ENCODE data around the gene CERKL. TPM values are rescaled to one million over a fixed set of nuclear protein-coding genes. Genes with fewer than 3 reads are reported as not detected.
A peak's percentile ranks its signal among the peaks of the same experiment; 100 is the strongest.

CERKL gene
- total RNA-seq, 1 donor from 2014 or later, result not detected

DNA sequence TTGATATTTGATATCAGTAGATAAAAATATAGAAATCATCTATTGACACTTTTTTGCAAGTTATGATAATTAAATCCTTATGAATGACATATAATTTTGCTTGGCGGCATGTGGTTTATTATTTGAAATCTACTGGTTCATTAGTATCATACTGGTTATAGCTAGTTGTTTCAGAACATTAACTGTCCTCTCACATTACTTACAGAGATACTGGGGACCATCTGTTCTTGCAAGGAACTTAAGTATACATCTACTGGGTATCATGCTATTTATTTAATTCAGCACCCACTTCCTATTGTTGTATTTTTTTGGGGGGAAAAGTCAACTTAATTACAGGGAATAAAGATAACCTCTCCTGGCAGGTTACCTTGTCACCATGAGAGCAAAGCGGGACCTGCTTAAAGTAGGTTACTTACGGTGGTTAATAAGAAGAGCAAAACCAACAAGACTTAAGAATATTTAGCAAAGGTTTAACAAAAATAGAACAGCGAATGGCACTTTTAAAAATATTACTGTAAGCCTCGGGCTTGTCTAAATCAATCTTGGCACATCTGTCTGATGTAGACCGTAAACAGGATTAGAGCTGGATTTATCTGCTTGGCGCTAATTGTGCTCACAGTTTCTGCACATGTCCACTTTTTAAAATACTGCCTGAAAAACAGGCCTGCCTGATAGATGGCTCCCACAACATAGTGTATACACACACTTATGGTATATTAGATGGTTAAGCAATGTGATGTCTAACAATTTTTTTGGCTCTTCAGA lies 41.8 kb downstream of the CERKL start:
- Mint-ChIP-seq H3K4me3 (no peak overlapping the region), H3K9me3 (no peaks in the 10 kb centered on the region)
- H3K4me1 ChIP-seq, result no peaks in the 10 kb centered on the region

GRCh38 chr2:181613241-181613640 lies 43.7 kb downstream of the CERKL start:
- Mint-ChIP-seq H3K4me1 (no peaks in the 10 kb centered on the region), H3K27me3 (ENCODE audit: insufficient read depth, low read depth) (no peaks in the 10 kb centered on the region), H3K4me3 (no peak overlapping the region), H3K27ac (no peak overlapping the region), H3K9me3 (no peaks in the 10 kb centered on the region), H3K36me3 (no peaks in the 10 kb centered on the region)
- DNase-seq (ENCODE audit: low spot score), result no peak
- H3K36me3 ChIP-seq, result no peaks in the 10 kb centered on the region
- H3K9me3 ChIP-seq (ENCODE audit: low read depth), result no peaks in the 10 kb centered on the region
- no peaks in the 10 kb centered on the region for H3K79me2 ChIP-seq (ENCODE audit: low read depth)
- H3K4me1 ChIP-seq, result no peaks in the 10 kb centered on the region
- no peak overlapping the region for H3K4me2 ChIP-seq
- TF ChIP-seq EZH2phosphoT487 (IDR thresholded peaks at IDR 0.05) (no peak), EZH2 (IDR thresholded peaks at IDR 0.05) (no peak)
- TF ChIP-seq, protein P1, sequence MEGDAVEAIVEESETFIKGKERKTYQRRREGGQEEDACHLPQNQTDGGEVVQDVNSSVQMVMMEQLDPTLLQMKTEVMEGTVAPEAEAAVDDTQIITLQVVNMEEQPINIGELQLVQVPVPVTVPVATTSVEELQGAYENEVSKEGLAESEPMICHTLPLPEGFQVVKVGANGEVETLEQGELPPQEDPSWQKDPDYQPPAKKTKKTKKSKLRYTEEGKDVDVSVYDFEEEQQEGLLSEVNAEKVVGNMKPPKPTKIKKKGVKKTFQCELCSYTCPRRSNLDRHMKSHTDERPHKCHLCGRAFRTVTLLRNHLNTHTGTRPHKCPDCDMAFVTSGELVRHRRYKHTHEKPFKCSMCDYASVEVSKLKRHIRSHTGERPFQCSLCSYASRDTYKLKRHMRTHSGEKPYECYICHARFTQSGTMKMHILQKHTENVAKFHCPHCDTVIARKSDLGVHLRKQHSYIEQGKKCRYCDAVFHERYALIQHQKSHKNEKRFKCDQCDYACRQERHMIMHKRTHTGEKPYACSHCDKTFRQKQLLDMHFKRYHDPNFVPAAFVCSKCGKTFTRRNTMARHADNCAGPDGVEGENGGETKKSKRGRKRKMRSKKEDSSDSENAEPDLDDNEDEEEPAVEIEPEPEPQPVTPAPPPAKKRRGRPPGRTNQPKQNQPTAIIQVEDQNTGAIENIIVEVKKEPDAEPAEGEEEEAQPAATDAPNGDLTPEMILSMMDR (IDR thresholded peaks at IDR 0.05), result no peak
- H3K27me3 ChIP-seq, result no peaks in the 10 kb centered on the region
- H4K20me1 ChIP-seq (ENCODE audit: low read depth), result no peaks in the 10 kb centered on the region
- H2AFZ ChIP-seq (replicated peaks), result peak overlapping the region; percentile 15
- H3F3A ChIP-seq (ENCODE audit: low read depth), result no peaks in the 10 kb centered on the region
- H3K27ac ChIP-seq, result no peak overlapping the region
- no peak overlapping the region for H3K9ac ChIP-seq
- H3K4me3 ChIP-seq, result no peak overlapping the region

More for the DNA sequence above, 41.8 kb downstream of the CERKL start:
- Histone ChIP-seq H3K27ac (no peak overlapping the region), H3K36me3 (no peaks in the 10 kb centered on the region), H3F3A (ENCODE audit: low read depth) (no peaks in the 10 kb centered on the region), H2AFZ (replicated peaks) (no peak overlapping the region), H3K4me3 (no peak overlapping the region), H3K9ac (no peak overlapping the region), H3K79me2 (ENCODE audit: low read depth) (no peaks in the 10 kb centered on the region), H3K4me2 (no peak overlapping the region), H3K9me3 (ENCODE audit: low read depth) (no peaks in the 10 kb centered on the region), H4K20me1 (ENCODE audit: low read depth) (no peaks in the 10 kb centered on the region), H3K27me3 (no peaks in the 10 kb centered on the region)
- H3K36me3 Mint-ChIP-seq, result no peaks in the 10 kb centered on the region
- DNase-seq (ENCODE audit: low spot score), result no peak
- no peaks in the 10 kb centered on the region for H3K4me1 Mint-ChIP-seq
- H3K27ac Mint-ChIP-seq, result no peak overlapping the region
- TF ChIP-seq, protein P1 (IDR thresholded peaks at IDR 0.05), result no peak
- no peak for TF ChIP-seq EZH2phosphoT487 (IDR thresholded peaks at IDR 0.05)
- TF ChIP-seq EZH2 (IDR thresholded peaks at IDR 0.05), result no peak
- no peaks in the 10 kb centered on the region for H3K27me3 Mint-ChIP-seq (ENCODE audit: insufficient read depth, low read depth)

DNA sequence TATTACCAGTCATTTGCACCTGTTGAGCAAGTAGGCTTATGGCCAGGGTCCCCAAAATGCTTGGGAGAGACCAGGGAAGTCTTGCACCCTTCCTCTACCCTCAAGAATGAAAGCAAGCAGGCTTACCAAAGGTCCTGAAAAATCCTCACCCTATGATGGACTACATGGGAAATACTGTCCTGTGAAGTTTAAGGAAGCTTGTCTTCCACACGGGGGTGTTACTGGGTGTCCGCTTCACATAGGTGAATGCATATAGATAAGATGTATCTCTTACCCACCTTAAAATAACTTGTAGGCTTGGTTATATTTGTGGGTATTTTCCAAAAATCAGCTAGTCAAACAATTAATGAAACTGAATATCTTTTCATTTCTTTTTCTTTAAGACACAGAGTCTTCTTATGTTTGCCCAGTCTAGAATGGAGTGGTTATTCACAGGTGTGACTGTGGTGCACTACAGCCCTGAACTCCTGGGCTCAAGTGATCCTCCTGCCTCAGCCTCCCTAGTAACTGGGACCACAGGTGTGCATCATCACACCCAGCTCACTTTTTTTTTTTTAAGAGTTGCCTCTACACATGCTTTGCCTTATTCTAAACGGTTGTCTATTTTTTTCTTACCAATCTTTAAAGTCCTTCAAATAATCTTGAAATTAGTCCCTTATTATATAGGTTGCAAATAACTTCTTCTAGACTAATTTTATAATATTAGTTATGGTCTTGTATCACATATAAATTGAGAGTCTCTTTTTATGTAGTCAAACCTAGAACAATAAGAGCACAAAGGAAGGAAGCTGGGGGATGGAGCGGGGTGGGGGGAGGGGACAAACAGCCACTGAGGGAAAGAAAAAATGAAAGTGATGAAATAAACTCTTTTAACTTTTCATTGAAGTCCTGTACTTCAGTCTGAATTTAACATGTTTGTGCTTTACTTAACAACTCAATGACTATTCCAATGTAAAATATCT lies 49.0 kb downstream of the CERKL start:
- H2AFZ ChIP-seq (replicated peaks), result no peak overlapping the region
- TF ChIP-seq, protein P1 (IDR thresholded peaks at IDR 0.05), result no peak
- TF ChIP-seq EZH2 (IDR thresholded peaks at IDR 0.05) (no peak), EZH2phosphoT487 (IDR thresholded peaks at IDR 0.05) (no peak)
- H3K9me3 ChIP-seq (ENCODE audit: low read depth), result no peaks in the 10 kb centered on the region
- H3F3A ChIP-seq (ENCODE audit: low read depth), result no peaks in the 10 kb centered on the region
- no peaks in the 10 kb centered on the region for H4K20me1 ChIP-seq (ENCODE audit: low read depth)
- H3K4me3 ChIP-seq, result no peak overlapping the region
- H3K27me3 ChIP-seq, result no peaks in the 10 kb centered on the region
- H3K9me3 Mint-ChIP-seq, result no peaks in the 10 kb centered on the region
- no peaks in the 10 kb centered on the region for H3K4me1 Mint-ChIP-seq
- no peaks in the 10 kb centered on the region for H3K36me3 Mint-ChIP-seq
- H3K4me2 ChIP-seq, result no peak overlapping the region
- no peak overlapping the region for H3K4me3 Mint-ChIP-seq
- peaks cover 3% of the 10 kb centered on the region for H3K27me3 Mint-ChIP-seq (ENCODE audit: insufficient read depth, low read depth)
- H3K27ac ChIP-seq, result no peak overlapping the region
- no peaks in the 10 kb centered on the region for H3K79me2 ChIP-seq (ENCODE audit: low read depth)
- no peak for DNase-seq (ENCODE audit: low spot score)
- no peaks in the 10 kb centered on the region for H3K4me1 ChIP-seq
- no peak overlapping the region for H3K27ac Mint-ChIP-seq
- no peak overlapping the region for H3K9ac ChIP-seq
- H3K36me3 ChIP-seq, result no peaks in the 10 kb centered on the region
